Measurements from ENCODE around the gene TIAM2.

DNA sequence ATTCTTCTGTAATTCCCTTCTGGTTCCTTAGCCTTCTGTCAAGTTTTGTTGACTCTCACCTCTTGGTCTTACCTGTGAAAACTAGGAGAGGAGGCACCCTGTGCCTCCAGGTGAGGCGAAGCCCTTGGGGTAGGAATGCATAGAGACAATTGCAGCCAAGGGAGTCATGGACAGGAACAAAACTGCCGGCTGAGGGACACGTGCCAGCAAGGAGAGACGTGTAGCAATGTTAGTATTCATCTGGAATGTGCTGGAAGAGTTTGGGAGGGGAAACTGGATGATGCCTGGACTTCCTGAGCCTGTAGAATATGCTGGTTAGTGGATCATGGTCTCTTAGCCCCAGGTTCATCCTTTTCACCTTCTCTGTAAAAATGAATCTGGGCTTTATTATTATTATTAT lies 3.9 kb upstream of the TIAM2 start:
- TF ChIP-seq CTCF (IDR thresholded peaks at IDR 0.05) (no peak), POLR2A (IDR thresholded peaks at IDR 0.05) (no peak), EP300 (IDR thresholded peaks at IDR 0.05) (no peak)

Measured in ovary (tissue), 3 donors.